H1 (cell line): ENCODE data around the gene ITPR1. TPM values are rescaled to one million over a fixed set of nuclear protein-coding genes. Genes with fewer than 3 reads are reported as not detected.
A peak's percentile ranks its signal among the peaks of the same experiment; 100 is the strongest.

Source experiments
- CTCF ChIA-PET: fragments of 300-600 bp; sonication (Branson Sonifier 250); formaldehyde crosslinking; loops from one replicate; lab custom pipeline; 2021; ENCODE audit not compliant: partially characterized antibody; lab: Charles Lee
- POLR2A ChIA-PET: fragments of 300-600 bp; sonication (Branson Sonifier 250); formaldehyde crosslinking; loops from one replicate; lab custom pipeline; 2021; ENCODE audit warnings: inconsistent platforms; ENCODE audit not compliant: partially characterized antibody; lab: Charles Lee
- DNase-seq, 2 experiments: peaks; one replicate each; pipeline versions ENCODE4 v3.0.0 to v3.0.0-alpha.2; 2010 to 2022; ENCODE audit warnings: low spot score in 2 of 2, low read depth in 1 of 2, mixed read lengths in 1 of 2
- FAIRE-seq: peaks from 2 replicates; lab custom pipeline; 2011; peaks lifted over from hg19 to GRCh38; lab: Jason Lieb, UNC
- H2AFZ ChIP-seq: 2 replicates; pipeline ENCODE4 v1.8.1; 2012; ENCODE audit warnings: low read length, inconsistent platforms
- H2AK5ac ChIP-seq: 2 replicates; pipeline ENCODE4 v1.6.1; 2013; ENCODE audit warnings: low read depth, low read length
- H2BK120ac ChIP-seq: replicated peaks from 2 replicates; pipeline ENCODE3; 2013; ENCODE audit warnings: low read depth, low read length, inconsistent platforms
- H2BK12ac ChIP-seq: 2 replicates; pipeline ENCODE4 v1.6.1; 2013; ENCODE audit warnings: low read depth, low read length
- H2BK15ac ChIP-seq: 2 replicates; pipeline ENCODE4 v1.6.1; 2013; ENCODE audit warnings: low read length
- H2BK20ac ChIP-seq: 2 replicates; pipeline ENCODE4 v1.6.1; 2013; ENCODE audit warnings: low read length
- H2BK5ac ChIP-seq: 2 replicates; pipeline ENCODE4 v1.6.1; 2013; ENCODE audit warnings: low read depth, low read length
- H3K14ac ChIP-seq: 2 replicates; pipeline ENCODE4 v1.6.1; 2013; ENCODE audit warnings: inconsistent platforms; ENCODE audit not compliant: insufficient read length
- H3K18ac ChIP-seq: 2 replicates; pipeline ENCODE4 v1.6.1; 2013; ENCODE audit warnings: low read length; ENCODE audit errors: extremely low read depth
- H3K23ac ChIP-seq: 2 replicates; pipeline ENCODE4 v1.6.1; 2013; ENCODE audit warnings: inconsistent platforms; ENCODE audit not compliant: insufficient read length
- H3K23me2 ChIP-seq: 2 replicates; pipeline ENCODE4 v1.6.1; 2013; ENCODE audit warnings: low read depth, low read length
- H3K27ac ChIP-seq: 2 replicates; pipeline ENCODE4 v1.6.1; 2011; ENCODE audit warnings: low read depth, low read length, inconsistent platforms
- H3K27me3 ChIP-seq, 4 experiments: replicated peaks in 1 of 4; 1 replicate in 1 of 4; 2 replicates in 3 of 4; pipeline versions ENCODE4 v1.6.1 to v1.8.1; 2011 to 2013; ENCODE audit warnings: low read length in 3 of 4, mild to moderate bottlenecking in 3 of 4, inconsistent platforms in 2 of 4, mixed read lengths in 2 of 4, moderate library complexity in 1 of 4; ENCODE audit not compliant: control insufficient read depth in 3 of 4, insufficient read depth in 3 of 4; ENCODE audit errors: extremely low read depth in 1 of 4
- H3K36me3 ChIP-seq, 4 experiments: 2 replicates each; pipeline versions ENCODE4 v1.6.1 to v1.8.1; 2011 to 2013; ENCODE audit warnings: mild to moderate bottlenecking in 4 of 4, low read length in 3 of 4, moderate library complexity in 2 of 4, control low read depth in 1 of 4, inconsistent platforms in 1 of 4; ENCODE audit not compliant: insufficient read depth in 4 of 4, control insufficient read depth in 2 of 4
- H3K4ac ChIP-seq: replicated peaks from 2 replicates; pipeline ENCODE3; 2013; ENCODE audit warnings: low read length, low read depth, mixed read lengths, inconsistent platforms; ENCODE audit not compliant: insufficient read length
- H3K4me1 ChIP-seq, 4 experiments: replicated peaks in 1 of 4; 1 replicate in 1 of 4; 2 replicates in 3 of 4; pipeline versions ENCODE4 v1.6.1 to v1.8.1; 2011 to 2013; ENCODE audit warnings: low read length in 3 of 4, inconsistent platforms in 2 of 4, mixed read lengths in 1 of 4; ENCODE audit not compliant: insufficient read depth in 4 of 4, control insufficient read depth in 3 of 4
- H3K4me2 ChIP-seq, 2 experiments: 2 replicates each; pipeline versions ENCODE4 v1.6.1 to v1.8.1; 2011 to 2013; ENCODE audit warnings: low read depth in 2 of 2, low read length in 2 of 2, control low read depth in 1 of 2, inconsistent platforms in 1 of 2, mild to moderate bottlenecking in 1 of 2; ENCODE audit not compliant: insufficient read depth in 1 of 2
- H3K4me3 ChIP-seq, 4 experiments: fragments of 200-600, 300-600 bp in 1 of 4; sonication (generic), shearing (Covaris generic), sonication (Bioruptor Twin) in 1 of 4; 2 replicates each; pipeline versions ENCODE4 v1.5.1 to v1.8.1; 2011 to 2016; ENCODE audit warnings: low read length in 4 of 4, low read depth in 3 of 4, control low read depth in 2 of 4, inconsistent platforms in 2 of 4, mild to moderate bottlenecking in 2 of 4, mixed read lengths in 1 of 4, moderate library complexity in 1 of 4; ENCODE audit not compliant: insufficient read depth in 2 of 4; ENCODE audit errors: extremely low read depth in 1 of 4
- H3K56ac ChIP-seq: replicated peaks from 2 replicates; pipeline ENCODE3; 2013; ENCODE audit warnings: low read depth, mild to moderate bottlenecking, mixed read lengths, low read length, inconsistent platforms; ENCODE audit not compliant: insufficient read length
- H3K79me1 ChIP-seq: 2 replicates; pipeline ENCODE4 v1.6.1; 2013; ENCODE audit warnings: low read depth, low read length, control low read depth
- H3K79me2 ChIP-seq, 2 experiments: 2 replicates each; pipeline versions ENCODE4 v1.6.1 to v1.8.1; 2012 to 2013; ENCODE audit warnings: low read length in 2 of 2, mild to moderate bottlenecking in 2 of 2, inconsistent platforms in 1 of 2; ENCODE audit not compliant: insufficient read depth in 2 of 2, control insufficient read depth in 1 of 2
- H3K9ac ChIP-seq, 4 experiments: replicated peaks in 1 of 4; 1 replicate in 1 of 4; 2 replicates in 3 of 4; pipeline versions ENCODE4 v1.6.1 to v1.8.1; 2011 to 2013; ENCODE audit warnings: low read depth in 3 of 4, low read length in 3 of 4, control low read depth in 2 of 4, mild to moderate bottlenecking in 2 of 4, moderate library complexity in 2 of 4, inconsistent platforms in 1 of 4; ENCODE audit errors: extremely low read depth in 1 of 4
- H3K9me3 ChIP-seq, 2 experiments: 2 replicates each; pipeline versions ENCODE4 v1.6.1 to v1.8.1; 2012 to 2013; ENCODE audit warnings: mild to moderate bottlenecking in 2 of 2, moderate library complexity in 2 of 2, control low read depth in 1 of 2, inconsistent platforms in 1 of 2, low read depth in 1 of 2, low read length in 1 of 2, mixed read lengths in 1 of 2; ENCODE audit not compliant: insufficient read depth in 2 of 2
- H4K20me1 ChIP-seq, 2 experiments: replicated peaks in 1 of 2; 2 replicates each; pipeline versions ENCODE3 to v1.8.1; 2011 to 2013; ENCODE audit warnings: inconsistent platforms in 2 of 2, low read length in 2 of 2, mild to moderate bottlenecking in 1 of 2; ENCODE audit not compliant: insufficient read depth in 2 of 2, control insufficient read depth in 1 of 2
- H4K5ac ChIP-seq: 2 replicates; pipeline ENCODE4 v1.6.1; 2013; ENCODE audit warnings: low read length, low read depth, mixed read lengths, inconsistent platforms; ENCODE audit not compliant: insufficient read length
- H4K8ac ChIP-seq: 2 replicates; pipeline ENCODE4 v1.8.0; 2013; ENCODE audit warnings: mild to moderate bottlenecking, moderate library complexity, low read length, inconsistent platforms; ENCODE audit not compliant: insufficient read depth; ENCODE audit errors: extremely low read depth
- H4K91ac ChIP-seq: replicated peaks from 2 replicates; pipeline ENCODE3; 2013; ENCODE audit warnings: low read length, mixed read lengths, inconsistent platforms; ENCODE audit not compliant: insufficient read length
- CHD1 ChIP-seq: IDR thresholded peaks from 2 replicates; pipeline ENCODE4 v1.6.1; 2012; ENCODE audit warnings: low read depth, low read length, improper control_type of control experiment
- CREB1 ChIP-seq: IDR thresholded peaks from 2 replicates; pipeline ENCODE4 v1.6.1; 2012; ENCODE audit warnings: inconsistent platforms
- EGR1 ChIP-seq: IDR thresholded peaks from 2 replicates; pipeline ENCODE4 v1.6.1; 2011; ENCODE audit warnings: low read depth, low read length, borderline replicate concordance
- EZH2 ChIP-seq: fragments of 200-600 bp; sonication (generic); IDR thresholded peaks from 2 replicates; pipeline ENCODE4 v1.7.1; 2012; ENCODE audit warnings: low read depth, mild to moderate bottlenecking, moderate library complexity, low read length, inconsistent platforms; ENCODE audit not compliant: severe bottlenecking
- MAFK ChIP-seq: IDR thresholded peaks from 2 replicates; pipeline ENCODE4 v1.6.1; 2012; ENCODE audit warnings: low read depth, mild to moderate bottlenecking, improper control_type of control experiment, low read length
- RAD21 ChIP-seq, 2 experiments: IDR thresholded peaks in 1 of 2; conservative IDR thresholded peaks in 1 of 2; 2 replicates each; pipeline ENCODE4 v1.6.1; 2011; ENCODE audit warnings: low read depth in 2 of 2, low read length in 2 of 2, improper control_type of control experiment in 1 of 2, inconsistent platforms in 1 of 2, mild to moderate bottlenecking in 1 of 2, moderate library complexity in 1 of 2
- TCF12 ChIP-seq: IDR thresholded peaks from 2 replicates; pipeline ENCODE4 v1.6.1; 2011; ENCODE audit warnings: low read depth, mild to moderate bottlenecking, low read length
- WGBS, 2 experiments: shearing (Covaris generic) in 1 of 2; methylation state at CpG; one replicate each; pipeline versions ENCODE4 v1.1.6 to v1.1.7; 2013 to 2015; ENCODE audit warnings: low lambda C conversion rate in 2 of 2, mixed read lengths in 2 of 2, inconsistent platforms in 1 of 2, low coverage in 1 of 2, missing lambda C conversion rate in 1 of 2; ENCODE audit not compliant: insufficient replicate concordance in 2 of 2, insufficient coverage in 1 of 2, insufficient read length in 1 of 2; ENCODE audit errors: extremely low coverage in 1 of 2, missing lambda C conversion rate in 1 of 2; 5-methylcytosine and 5-hydroxymethylcytosine counted together
- polyA plus RNA-seq, 7 experiments: library from polyadenylated mRNA; depleted of rRNA in 3 of 7; stranded (reverse) in 5 of 7; unstranded in 2 of 7; fragments of >200 nt in 5 of 7; fragments of 200-250 nt in 2 of 7; gene quantifications; 1 replicate in 5 of 7; 2 replicates in 1 of 7; 4 replicates in 1 of 7; pipeline versions ENCODE4 v1.2.1 to v1.2.3, GENCODE V29; 2011 to 2013; ENCODE audit warnings: missing spikeins in 2 of 7, mixed read lengths in 2 of 7
- total RNA-seq: library from RNA; stranded (reverse); fragmentation: NEBNext Ultra II Directional; extraction: Animal tissue kit (Norgen Biotek cat#: 25700); gene quantifications from 2 replicates; pipeline ENCODE4 v1.2.1, GENCODE V29; 2021
- TF ChIP-seq, protein P1 (sequence below): IDR thresholded peaks from 2 replicates; pipeline ENCODE4 v1.6.1; 2012; ENCODE audit warnings: inconsistent platforms

ITPR1 gene
- total and polyA plus RNA-seq, 2 of the 8 experiments (the other 6 are each of a cell fraction or from before 2014, with no cell fraction given), result 2.5 to 16.3 TPM

DNA sequence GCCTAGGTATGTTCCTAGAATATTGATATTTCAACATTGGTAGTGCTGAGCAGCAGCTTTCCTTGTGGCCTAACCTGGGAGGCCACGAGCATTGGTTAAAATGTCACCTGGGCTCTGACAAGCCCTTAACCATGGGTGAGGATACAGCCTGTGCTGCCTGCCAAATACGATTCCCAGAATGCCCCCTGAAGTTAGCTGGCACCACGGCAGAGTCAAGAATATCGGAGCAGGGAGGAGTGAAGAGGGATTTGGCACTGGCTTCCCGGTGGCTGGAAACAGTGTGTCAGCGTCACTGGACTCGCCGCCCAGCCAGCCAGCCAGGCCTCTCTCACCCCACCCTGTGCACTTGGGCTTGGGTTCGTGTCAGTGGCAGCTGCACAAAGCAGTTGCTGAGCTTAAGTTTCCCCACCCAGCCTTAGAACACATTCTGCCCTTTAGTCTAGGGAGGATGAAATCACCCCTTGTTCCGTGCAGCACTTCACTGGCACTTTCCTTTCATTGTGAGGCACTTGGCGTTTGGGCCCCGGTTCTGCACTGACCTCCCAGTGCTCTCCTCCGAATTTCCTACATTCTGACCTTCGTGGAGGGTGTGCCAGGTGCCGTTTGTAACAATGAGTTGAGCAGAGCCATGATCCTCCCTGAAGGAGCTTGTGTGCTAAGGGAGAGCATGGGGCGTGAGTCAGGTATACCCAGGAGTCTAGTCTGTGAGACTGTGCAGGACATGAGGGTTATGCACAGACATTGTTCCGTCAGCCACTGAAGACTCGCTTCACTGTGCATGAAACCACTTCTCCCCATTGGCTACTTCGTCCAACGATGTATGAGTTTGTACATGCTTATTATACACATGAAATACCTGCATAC lies 333.3 kb downstream of the ITPR1 start:
- Histone ChIP-seq H2BK120ac (no peak overlapping the region), H3K56ac (no peak overlapping the region), H3K9me3 (no peaks in the 10 kb centered on the region), H3K18ac (no peak overlapping the region), H2BK5ac (no peak overlapping the region), H3K14ac (no peak overlapping the region), H3K4me2 (no peak overlapping the region), H3K79me2 (no peaks in the 10 kb centered on the region), H3K27ac (no peak overlapping the region), H3K4me3 (no peak overlapping the region), H3K4ac (no peak overlapping the region), H3K4me1 (peaks cover 0 to 4% (median 2%) of the 10 kb centered on the region in 4 experiments; a peak in 3 of 7 replicates), H4K91ac (no peak overlapping the region), H2BK12ac (no peak overlapping the region; the same call in 1 of the 2 replicates), H3K23me2 (no peaks in the 10 kb centered on the region; the same call in 1 of the 2 replicates), H3K23ac (no peak overlapping the region), H2AFZ (no peak overlapping the region), H3K9ac (no peak overlapping the region), H3K27me3 (no peaks in the 10 kb centered on the region), H2BK20ac (no peak overlapping the region), H4K20me1 (peaks cover 0 to 2% of the 10 kb centered on the region in 2 experiments), H4K5ac (no peak overlapping the region), H2BK15ac (no peak overlapping the region), H4K8ac (peak overlapping the region; percentile 35; the same call in 1 of the 2 replicates), H2AK5ac (0 out of 2 replicates have a peak overlapping the region, but pooled peaks have one; percentile 46)
- DNase-seq (peak in 1 of 2 experiments; percentile 39), FAIRE-seq (no peak)
- 93% methylated on average over 20 of the region's 20 CpGs; no CpG with 5 or more reads in 1 of the 2 experiments for WGBS, 2 experiments
- TF ChIP-seq EGR1 (no peak), CHD1 (no peak), CREB1 (no peak), MAFK (no peak), TCF12 (no peak), EZH2 (no peak), RAD21 (IDR thresholded peaks at IDR 0.05 in 1 of 2, conservative IDR thresholded peaks at IDR 0.05 in 1 of 2; ENCODE audit: low read depth in 2 of 2, low read length in 2 of 2) (no peak)
- TF ChIP-seq, protein P1, sequence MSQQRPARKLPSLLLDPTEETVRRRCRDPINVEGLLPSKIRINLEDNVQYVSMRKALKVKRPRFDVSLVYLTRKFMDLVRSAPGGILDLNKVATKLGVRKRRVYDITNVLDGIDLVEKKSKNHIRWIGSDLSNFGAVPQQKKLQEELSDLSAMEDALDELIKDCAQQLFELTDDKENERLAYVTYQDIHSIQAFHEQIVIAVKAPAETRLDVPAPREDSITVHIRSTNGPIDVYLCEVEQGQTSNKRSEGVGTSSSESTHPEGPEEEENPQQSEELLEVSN, result no peak
- TF ChIP-seq, all 59 proteins: peak for 0
- Histone ChIP-seq H3K79me1 (no peaks in the 10 kb centered on the region), H3K36me3 (no peaks in the 10 kb centered on the region)
- POLR2A ChIA-PET, result interaction anchor here (1.5 kb wide), 1 partner anchor 12 kb away, joined by 3 read pairs; no protein-coding TSS in a partner anchor
- CTCF ChIA-PET, result interaction anchor here (0.6 to 1.8 kb wide), 7 partner anchors 9 to 190 kb away, joined by 3 to 7 read pairs (median 3); no protein-coding TSS in a partner anchor
